HFF-Myc (cell line): ENCODE results near the gene IL1RL2.

Experiments used
- DNase-seq: peaks from one replicate; pipeline ENCODE4 v3.0.0-alpha.2; 2011; ENCODE audit warnings: low read depth; ENCODE audit errors: extremely low read depth
- H3K4me3 ChIP-seq: replicated peaks from 2 replicates; pipeline ENCODE4 v1.5.1; 2011; ENCODE audit warnings: low read depth, mild to moderate bottlenecking, control low read depth, low read length
- TF ChIP-seq, protein P1 (sequence below): IDR thresholded peaks from 2 replicates; pipeline ENCODE4 v1.5.1; 2012; ENCODE audit warnings: mild to moderate bottlenecking, low read depth, low read length, control low read depth; ENCODE audit errors: missing control alignments

The IL1RL2 gene

GRCh38 chr2:102261467-102262135 is 74.8 kb downstream of the IL1RL2 start:
- TF ChIP-seq, protein P1, sequence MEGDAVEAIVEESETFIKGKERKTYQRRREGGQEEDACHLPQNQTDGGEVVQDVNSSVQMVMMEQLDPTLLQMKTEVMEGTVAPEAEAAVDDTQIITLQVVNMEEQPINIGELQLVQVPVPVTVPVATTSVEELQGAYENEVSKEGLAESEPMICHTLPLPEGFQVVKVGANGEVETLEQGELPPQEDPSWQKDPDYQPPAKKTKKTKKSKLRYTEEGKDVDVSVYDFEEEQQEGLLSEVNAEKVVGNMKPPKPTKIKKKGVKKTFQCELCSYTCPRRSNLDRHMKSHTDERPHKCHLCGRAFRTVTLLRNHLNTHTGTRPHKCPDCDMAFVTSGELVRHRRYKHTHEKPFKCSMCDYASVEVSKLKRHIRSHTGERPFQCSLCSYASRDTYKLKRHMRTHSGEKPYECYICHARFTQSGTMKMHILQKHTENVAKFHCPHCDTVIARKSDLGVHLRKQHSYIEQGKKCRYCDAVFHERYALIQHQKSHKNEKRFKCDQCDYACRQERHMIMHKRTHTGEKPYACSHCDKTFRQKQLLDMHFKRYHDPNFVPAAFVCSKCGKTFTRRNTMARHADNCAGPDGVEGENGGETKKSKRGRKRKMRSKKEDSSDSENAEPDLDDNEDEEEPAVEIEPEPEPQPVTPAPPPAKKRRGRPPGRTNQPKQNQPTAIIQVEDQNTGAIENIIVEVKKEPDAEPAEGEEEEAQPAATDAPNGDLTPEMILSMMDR = no peak

DNA sequence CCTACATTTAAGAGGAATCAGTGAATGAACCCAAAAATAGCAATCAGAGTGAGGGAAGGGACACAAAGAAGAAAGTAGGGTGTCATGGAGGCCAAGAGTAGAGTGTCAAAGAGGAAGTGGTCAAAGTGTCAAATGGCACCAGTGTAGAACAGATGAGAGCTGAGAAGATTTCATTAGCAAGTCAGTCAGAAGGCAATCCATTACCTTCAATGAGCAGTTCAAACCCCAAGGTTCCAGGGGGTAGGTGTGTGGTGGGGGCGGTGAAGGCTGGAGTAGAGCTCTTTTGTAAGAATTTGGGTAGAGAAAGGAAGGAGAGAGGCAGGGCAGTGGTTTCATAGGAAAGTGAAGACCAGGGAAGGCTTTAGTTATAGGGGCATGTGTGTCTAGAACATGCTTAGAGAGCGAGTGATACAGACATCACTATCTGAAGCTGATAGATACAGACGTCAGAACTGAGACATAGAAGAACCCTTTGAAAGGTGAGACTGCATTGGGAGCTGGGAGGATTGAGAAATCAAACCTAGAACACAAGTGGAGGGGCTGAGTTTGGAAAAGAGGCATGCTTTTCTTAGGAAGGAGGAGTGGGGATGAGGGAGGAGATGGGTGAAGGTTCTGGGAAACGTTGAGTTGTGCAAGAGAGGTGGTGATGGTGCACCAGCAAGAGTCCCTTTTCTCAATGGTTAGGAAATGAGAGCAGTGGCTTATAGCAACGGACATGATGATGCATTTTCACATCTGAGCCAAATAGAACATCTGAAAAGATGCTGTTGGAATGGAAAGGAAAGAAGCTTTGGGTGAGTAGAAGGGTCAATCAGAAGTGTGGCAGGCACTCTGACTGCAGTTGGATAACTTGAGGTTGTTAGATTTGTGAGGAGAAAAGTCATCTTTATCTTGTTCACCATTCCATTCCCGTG is 75.7 kb downstream of the IL1RL2 start:
- DNase-seq = no peak
- TF ChIP-seq, protein P1 = no peak
- H3K4me3 ChIP-seq = no peak overlapping the region

More at GRCh38 chr2:102261467-102262135, 74.8 kb downstream of the IL1RL2 start:
- no peak overlapping the region for H3K4me3 ChIP-seq
- no peak for DNase-seq

DNA sequence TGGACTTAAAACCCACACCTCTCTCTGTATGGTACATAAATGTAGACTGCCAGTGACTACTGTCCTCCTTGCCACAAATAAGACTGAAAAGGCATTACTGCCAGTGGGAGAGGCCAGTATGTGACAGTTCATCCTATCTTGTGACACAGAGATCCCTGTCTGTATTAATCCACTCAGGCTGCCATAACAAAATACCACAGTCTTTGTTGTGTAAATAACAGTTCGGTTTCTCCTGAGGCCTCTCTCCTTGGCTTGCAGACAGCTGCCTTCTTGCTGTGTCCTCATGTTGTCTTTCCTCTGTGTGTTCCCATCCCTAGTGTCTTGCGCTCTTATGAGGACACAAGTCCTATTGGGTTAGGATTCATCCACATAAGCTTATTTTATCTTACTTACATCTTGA is 78.1 kb downstream of the IL1RL2 start:
- no peak overlapping the region for H3K4me3 ChIP-seq
- DNase-seq = no peak
- TF ChIP-seq, protein P1 = no peak

GRCh38 chr2:102266204-102266603 is 79.4 kb downstream of the IL1RL2 start:
- TF ChIP-seq, protein P1 = no peak
- no peak overlapping the region for H3K4me3 ChIP-seq
- no peak for DNase-seq

DNA sequence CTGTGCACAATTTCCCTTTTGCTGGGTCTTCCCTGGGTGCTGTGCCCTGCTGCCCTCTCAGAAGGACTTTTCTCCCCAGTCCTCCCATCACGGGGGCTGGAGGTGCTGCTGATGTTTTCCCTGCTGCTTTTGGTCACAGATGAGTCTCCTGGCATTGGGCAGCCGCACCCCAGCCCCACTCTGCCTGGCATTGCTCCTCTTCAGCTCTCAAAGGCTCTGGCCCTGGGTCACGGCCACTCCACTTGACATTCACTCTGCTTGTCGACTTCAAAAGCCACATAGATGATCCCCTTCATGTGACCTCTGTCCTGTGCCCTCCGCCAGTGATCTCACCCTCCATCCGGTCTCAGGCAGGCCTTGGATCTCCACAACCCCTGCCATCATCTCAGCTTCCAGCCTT is 81.0 kb downstream of the IL1RL2 start:
- no peak for DNase-seq
- no peak overlapping the region for H3K4me3 ChIP-seq
- TF ChIP-seq, protein P1 = no peak

- TF ChIP-seq, protein P1 = no peak
- no peak overlapping the region for H3K4me3 ChIP-seq
- DNase-seq = no peak
Observed at GRCh38 chr2:102268510-102269199, 81.8 kb downstream of the IL1RL2 start.
